ENCODE data around the gene UBE2G2.

UBE2G2 gene

GRCh38 chr21:44785620-44786335, 15.8 kb downstream of the UBE2G2 start:
- no peak for DNase-seq (ENCODE audit: low spot score)

DNA sequence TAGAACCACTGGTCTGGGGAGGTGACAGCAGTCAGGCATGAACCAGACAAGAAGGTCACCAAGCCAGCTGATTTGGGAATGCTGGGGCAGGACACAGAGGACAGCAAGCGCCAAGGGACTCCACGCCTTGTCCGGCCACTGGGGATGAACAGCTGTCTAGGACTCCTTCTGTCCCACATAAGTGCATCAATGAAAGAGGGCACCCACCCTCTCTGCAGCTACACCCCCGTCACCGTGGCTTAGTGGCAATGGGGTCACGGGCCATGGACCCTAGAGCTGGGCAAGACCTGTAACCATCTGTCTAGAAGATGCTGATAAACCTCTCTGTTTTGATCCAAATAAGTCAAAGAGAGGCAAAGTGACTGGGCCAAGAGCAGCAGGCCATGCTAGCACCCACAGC, 16.8 kb downstream of the UBE2G2 start:
- no peak for DNase-seq (ENCODE audit: low spot score)

DNA sequence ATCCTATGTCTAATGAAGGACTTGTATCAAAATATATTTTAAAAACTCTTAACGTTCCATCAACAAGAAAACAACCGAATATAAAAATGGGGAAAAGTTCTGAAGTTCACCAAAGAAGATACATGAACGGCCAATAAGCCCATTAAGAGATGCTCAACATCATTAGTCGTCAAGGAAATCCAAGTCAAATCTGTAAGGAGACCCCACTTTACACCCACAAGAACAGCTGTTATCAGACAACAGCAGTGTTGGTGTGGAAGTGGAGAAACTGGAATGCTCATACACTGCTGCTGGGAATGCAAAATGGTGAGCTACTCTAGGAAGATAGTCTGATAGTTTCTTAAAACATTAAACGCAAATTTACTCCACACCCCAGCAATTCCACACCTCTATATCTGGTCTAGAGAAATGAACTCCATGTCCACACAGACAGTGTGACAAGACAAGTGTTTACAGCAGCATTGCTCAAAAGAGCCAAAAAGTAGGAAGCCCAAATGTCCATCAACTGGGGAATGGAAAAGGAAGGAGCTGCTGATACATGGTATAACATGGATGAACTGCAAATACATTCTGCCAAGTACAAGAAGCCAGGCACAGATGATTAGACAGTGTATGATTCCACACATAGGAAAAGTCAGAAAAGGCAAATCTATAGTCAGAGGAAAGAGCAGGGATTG, 18.5 kb downstream of the UBE2G2 start:
- no peak for DNase-seq (ENCODE audit: low spot score)

GRCh38 chr21:44780767-44781459, 20.7 kb downstream of the UBE2G2 start:
- DNase-seq (ENCODE audit: low spot score): no peak

DNA sequence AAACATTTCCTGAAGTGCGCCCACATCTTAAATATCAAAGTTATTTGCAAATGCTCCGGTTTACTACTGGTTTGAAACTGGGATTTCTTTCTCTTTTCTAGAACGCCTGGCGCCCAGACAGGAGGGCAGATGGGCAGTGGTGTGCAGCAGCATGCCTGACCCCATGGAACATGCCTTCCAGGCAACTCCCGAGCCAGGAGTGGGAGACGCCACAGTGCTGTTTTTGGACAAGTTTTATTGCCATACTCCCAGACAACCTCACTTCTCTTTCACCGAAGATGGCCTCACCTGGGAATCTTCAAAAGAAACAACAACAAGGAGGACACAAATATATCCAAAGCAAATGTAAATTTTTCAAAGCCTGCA, 21.5 kb downstream of the UBE2G2 start:
- no peak for DNase-seq (ENCODE audit: low spot score)

GRCh38 chr21:44779417-44780136, 22.0 kb downstream of the UBE2G2 start:
- no peak for DNase-seq (ENCODE audit: low spot score)

DNA sequence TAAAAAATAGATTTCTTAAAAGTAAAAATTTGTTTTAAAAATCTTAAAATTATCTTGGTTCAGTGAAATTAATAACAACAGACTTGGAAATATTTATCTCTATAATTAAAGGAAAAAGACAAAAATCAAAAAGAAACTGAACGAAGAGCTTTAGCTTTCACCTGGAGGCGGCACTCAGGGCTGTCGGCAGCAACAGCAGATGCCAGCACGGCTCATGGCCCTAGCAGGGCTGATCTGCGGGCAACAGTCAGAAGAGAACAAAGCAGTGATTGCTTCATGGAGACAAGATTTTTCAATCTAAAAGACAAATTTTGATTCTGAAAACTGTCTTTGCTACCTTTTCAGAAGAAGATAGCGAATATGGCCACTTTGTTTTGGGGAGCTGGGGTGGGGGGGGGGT, 22.6 kb downstream of the UBE2G2 start:
- DNase-seq (ENCODE audit: low spot score): no peak

- DNase-seq (ENCODE audit: low spot score): no peak
Measured at GRCh38 chr21:44778499-44778911, 23.1 kb downstream of the UBE2G2 start.

GRCh38 chr21:44778094-44778493, 23.5 kb downstream of the UBE2G2 start:
- DNase-seq (ENCODE audit: low spot score): no peak

DNA sequence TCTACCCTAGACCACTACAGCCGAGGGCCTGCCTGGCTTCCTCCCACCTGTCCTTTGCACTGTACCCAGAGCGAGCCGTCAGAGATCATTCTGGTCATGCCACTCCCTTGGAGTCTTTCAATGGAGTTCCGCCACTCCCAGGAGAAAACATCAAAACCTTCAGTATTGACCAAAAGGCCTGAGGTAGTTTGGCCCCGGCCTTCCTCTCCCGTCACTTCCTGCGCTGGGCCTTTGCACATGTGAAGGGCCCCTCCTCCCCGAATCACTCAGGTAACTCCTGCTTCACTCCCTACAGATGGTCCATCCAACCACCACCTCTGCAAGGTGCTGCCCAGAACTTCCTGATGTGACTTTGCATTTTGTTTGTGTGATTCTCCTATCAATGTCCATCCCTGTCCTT, 26.6 kb downstream of the UBE2G2 start:
- no peak for DNase-seq (ENCODE audit: low spot score)

DNA sequence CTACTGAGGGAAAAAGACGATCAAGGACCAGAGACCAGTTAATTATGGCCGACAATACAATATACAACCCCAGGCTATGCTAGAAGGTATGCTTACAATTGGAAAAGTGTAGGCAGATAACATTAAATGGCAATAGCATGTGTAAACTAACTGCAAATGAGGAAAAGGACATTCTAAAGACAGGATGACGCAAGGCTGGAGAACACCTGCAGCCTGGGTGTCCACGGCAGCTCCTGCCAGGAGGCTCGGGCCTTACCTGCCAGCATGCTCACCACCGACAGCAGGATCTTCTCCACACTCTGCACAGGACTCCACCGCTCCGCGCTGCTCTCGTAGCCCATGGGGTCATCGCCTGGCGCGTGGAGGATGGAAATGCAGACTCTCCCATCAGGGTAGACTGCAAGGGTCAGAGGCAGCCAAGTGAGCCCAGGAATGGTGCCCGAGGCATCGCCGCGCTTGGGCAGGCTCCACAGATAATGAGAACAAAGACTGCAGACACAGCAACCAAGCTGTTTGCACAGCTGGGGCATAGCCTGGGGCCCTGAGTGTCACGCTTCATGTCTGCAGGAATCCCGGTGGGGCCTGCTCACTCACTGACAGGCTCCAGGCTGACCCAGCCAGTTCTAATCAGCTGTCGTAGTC, 28.2 kb downstream of the UBE2G2 start:
- no peak for DNase-seq (ENCODE audit: low spot score)

GRCh38 chr21:44771896-44772525, 29.6 kb downstream of the UBE2G2 start:
- DNase-seq (ENCODE audit: low spot score): no peak

DNA sequence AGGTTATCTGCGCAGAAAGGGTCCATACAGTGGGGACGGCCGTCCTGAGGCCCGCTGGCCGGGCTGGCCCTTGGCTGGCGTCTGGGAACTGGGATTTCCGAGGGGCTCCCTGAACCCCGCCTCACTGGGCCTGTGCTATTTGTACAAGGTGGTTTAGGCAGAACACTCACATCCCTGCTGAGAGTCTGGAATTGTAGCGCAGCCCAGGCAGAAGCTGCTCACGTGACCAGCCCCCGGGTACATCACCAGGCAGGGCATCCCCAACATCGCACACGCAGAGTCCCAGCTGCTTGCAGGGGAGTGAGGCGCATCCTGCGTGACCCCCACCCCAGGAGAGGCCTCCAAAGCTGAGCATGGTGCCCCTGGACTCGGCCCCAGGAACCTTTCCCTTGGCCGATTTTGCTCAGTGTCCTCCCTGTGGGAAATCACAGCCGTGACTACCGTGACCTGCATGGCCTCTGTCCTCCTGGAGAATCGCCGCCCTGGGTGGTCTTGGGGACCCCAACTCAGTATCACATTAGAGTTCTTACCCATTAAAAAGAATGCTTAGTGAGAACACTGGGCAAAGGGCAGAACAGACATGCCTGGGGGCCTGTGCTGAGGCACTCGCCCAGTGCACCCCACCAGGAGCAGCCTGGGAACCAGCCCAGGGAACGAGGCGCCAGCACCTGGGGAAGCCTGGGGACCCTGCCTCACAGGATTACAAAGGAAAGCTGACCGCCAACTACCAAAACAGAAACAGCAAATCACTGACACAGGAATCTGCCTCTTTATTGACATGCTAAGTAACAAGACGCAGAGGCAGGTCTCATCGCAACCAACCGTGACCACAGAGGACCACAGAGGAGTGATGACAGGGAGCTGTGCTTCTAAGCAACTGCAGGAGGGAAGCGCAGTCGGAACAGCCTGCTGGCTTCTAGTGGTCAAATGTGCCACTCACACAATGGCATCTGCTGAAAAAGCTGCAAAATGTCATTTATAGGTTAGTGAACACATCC, 33.5 kb downstream of the UBE2G2 start:
- no peak for DNase-seq (ENCODE audit: low spot score)

- DNase-seq (ENCODE audit: low spot score): no peak
Measured at GRCh38 chr21:44766818-44767354, 34.7 kb downstream of the UBE2G2 start.

DNA sequence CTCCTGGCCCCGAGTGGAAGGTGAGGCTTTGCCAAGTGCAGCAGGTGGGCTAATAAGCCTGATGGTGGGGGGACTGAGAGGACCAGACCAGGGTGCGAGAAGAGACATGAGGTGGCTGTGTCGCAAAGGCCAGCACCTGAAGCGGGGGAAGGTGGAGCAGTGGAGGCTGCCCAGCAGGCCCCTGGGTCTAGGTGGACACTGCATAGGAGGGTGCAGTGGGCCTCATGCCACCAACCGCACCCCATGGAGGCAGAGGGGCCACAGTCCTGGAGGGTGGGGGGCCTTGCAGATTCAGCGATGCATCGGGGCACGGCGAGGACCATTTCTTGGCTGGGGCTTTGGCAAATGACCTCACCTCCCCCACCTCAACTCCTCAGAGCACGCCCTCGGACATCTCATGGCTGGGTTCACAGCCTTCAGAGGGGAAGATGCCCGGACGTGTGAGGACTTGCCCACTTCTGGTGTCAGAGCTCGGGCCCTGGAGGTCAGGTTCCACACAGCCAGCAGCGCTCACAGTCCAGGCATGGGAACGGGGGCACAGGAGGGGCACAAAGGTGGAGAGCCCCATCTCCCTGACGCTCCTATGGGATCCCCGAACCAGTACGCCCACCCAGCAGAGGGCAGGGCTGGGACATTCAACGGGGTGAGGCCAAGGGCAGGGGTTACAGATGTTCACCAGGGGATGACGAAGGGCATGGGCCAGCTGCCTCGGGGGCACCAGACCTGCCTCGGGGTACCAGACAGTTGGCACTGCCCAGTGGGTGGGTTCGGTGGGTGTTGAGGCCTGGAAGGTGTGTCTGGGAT, 35.4 kb downstream of the UBE2G2 start:
- DNase-seq (ENCODE audit: low spot score): no peak

GRCh38 chr21:44765231-44766013, 36.2 kb downstream of the UBE2G2 start:
- DNase-seq (ENCODE audit: low spot score): no peak

GRCh38 chr21:44764319-44765230, 37.0 kb downstream of the UBE2G2 start:
- no peak for DNase-seq (ENCODE audit: low spot score)

Measured in hematopoietic multipotent progenitor cell treated with erythropoietin and hydrocortisone succinate and interleukin-3 and kit ligand, for 15 days (in vitro differentiated cells).